Ovary (tissue), 9 donors: ENCODE results near the gene CBR4. TPM values are rescaled to one million over a fixed set of nuclear protein-coding genes. Genes with fewer than 3 reads are reported as not detected.

ENCODE experiments used
- DNase-seq, 5 donors: peaks; one replicate each; pipeline ENCODE4 v3.0.0-alpha.2; 2019 to 2020
- H3K27ac ChIP-seq, 2 donors: fragments of 200-600 bp; one replicate each; pipeline versions ENCODE4 v1.5.1 to v1.8.0; 2019 to 2022
- H3K27me3 ChIP-seq: fragments of 200-600 bp; one replicate; pipeline ENCODE4 v1.8.0; 2022
- H3K36me3 ChIP-seq: fragments of 200-600 bp; sonication (generic); one replicate; pipeline ENCODE4 v1.5.1; 2019
- H3K4me1 ChIP-seq: one replicate; pipeline ENCODE4 v1.8.1; 2013; ENCODE audit warnings: mild to moderate bottlenecking, moderate library complexity; ENCODE audit not compliant: insufficient read depth
- H3K4me3 ChIP-seq: fragments of 200-600 bp; sonication (generic); one replicate; pipeline ENCODE4 v1.5.1; 2017
- H3K9me3 ChIP-seq, 2 donors: fragments of 200-600 bp in 1 of 2; sonication (generic) in 1 of 2; one replicate each; pipeline versions ENCODE4 v1.5.1 to v1.8.1; 2013 to 2019; ENCODE audit warnings: mild to moderate bottlenecking in 1 of 2, moderate library complexity in 1 of 2
- EP300 ChIP-seq: sonication (generic); formaldehyde crosslinking; IDR thresholded peaks from one replicate; pipeline ENCODE4 v1.6.1; 2017; ENCODE audit warnings: antibody characterized with exemption
- POLR2A ChIP-seq: fragments of 450-650 bp; IDR thresholded peaks from one replicate; pipeline ENCODE4 v1.6.1; 2017; ENCODE audit warnings: antibody characterized with exemption, mild to moderate bottlenecking, moderate library complexity
- WGBS, 3 donors: extraction: QIAGEN DNeasy Blood & Tissue Kit in 1 of 3; methylation state at CpG; one replicate each; pipeline versions ENCODE4 v1.1.5 to v1.1.7; 2013 to 2017; 5-methylcytosine and 5-hydroxymethylcytosine counted together
- intact Hi-C, 4 donors: fragments of 100-400 bp; cut with DNase I; formaldehyde crosslinking; loops; one replicate each; pipeline versions ENCODE4 v1.11.0 to v1.15.1; 2022 to 2023
- polyA plus RNA-seq, 2 donors: library from polyadenylated mRNA; stranded (reverse); fragments of 200-250 nt in 1 of 2; fragments of 350-450 nt in 1 of 2; fragmentation: Illumina TruSeq in 1 of 2; extraction: RNeasy Lipid Tissue Mini Kit (QIAGEN cat#74804) in 1 of 2; gene quantifications; one replicate each; pipeline ENCODE4 v1.2.3, GENCODE V29; 2013 to 2014
- total RNA-seq, 7 donors: library from RNA; depleted of rRNA in 2 of 7; stranded (reverse); fragments of >200 nt in 2 of 7; fragmentation: NEBNext Ultra II Directional in 3 of 7; extraction: Animal tissue kit (Norgen Biotek cat#: 25700) in 3 of 7; gene quantifications; one replicate each; pipeline versions ENCODE4 v1.1.0 to v1.2.4, GENCODE V29; 2016 to 2023
- TF ChIP-seq, protein P1 (sequence below), 3 donors: fragments of 450-650 bp in 2 of 3; fragments of 200-600 bp in 1 of 3; IDR thresholded peaks; one replicate each; pipeline versions ENCODE4 v1.5.1 to v1.8.0; 2016 to 2022; ENCODE audit warnings: antibody characterized with exemption in 3 of 3, mild to moderate bottlenecking in 1 of 3
- donor health status: DM: no; HTN: no; CAD: no; lungs with moderate emphysema.
- donor health status: DM: no; HTN: no; CAD: no.
- donor health status: Bipolar disorder and iron deficiency.
- donor health status: DM: yes; HTN: yes; CAD: no.
- donor health status: DM: no; HTN: no; CAD: no.
- donor health status: DM: yes; HTN: yes; CAD: no.

The CBR4 gene
- total and polyA plus RNA-seq, 9 donors = 8.9 to 24.0 (median 20.1) TPM

DNA sequence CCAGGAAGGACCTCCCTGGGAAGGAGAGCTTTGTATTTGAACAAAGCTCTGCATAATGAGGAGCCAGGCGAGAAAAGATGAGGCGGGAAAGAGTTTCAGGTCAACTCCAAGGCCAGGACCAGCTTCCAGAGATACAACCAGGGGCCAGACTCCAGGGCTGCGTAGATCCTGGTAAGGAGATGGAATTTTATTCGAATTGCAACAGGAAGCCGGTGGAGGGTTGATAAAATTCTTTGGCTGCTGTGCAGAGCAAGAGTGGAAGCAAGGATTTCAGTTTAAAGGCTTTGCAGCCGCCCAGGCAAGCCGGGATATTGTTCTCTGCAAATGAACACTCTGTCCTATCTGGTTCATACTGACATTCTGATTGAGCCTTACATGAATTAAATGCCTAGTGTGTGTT, 40.2 kb upstream of the CBR4 start:
- peaks cover 6% of the 10 kb centered on the region for H3K4me1 ChIP-seq
- DNase-seq = peak in 3 of 5 donors; percentile 31 to 60 (median 36)
- WGBS, 3 donors = 5 to 16% (median 16%) methylated on average over 7 of the region's 7 CpGs
- intact Hi-C loops = no loop called here
- H3K36me3 ChIP-seq = no peaks in the 10 kb centered on the region
- H3K4me3 ChIP-seq = no peak overlapping the region
- H3K27me3 ChIP-seq = no peaks in the 10 kb centered on the region
- H3K9me3 ChIP-seq = no peaks in the 10 kb centered on the region
- H3K27ac ChIP-seq = peak overlapping the region in 1 of 2 donors; percentile 0
- TF ChIP-seq, protein P1, sequence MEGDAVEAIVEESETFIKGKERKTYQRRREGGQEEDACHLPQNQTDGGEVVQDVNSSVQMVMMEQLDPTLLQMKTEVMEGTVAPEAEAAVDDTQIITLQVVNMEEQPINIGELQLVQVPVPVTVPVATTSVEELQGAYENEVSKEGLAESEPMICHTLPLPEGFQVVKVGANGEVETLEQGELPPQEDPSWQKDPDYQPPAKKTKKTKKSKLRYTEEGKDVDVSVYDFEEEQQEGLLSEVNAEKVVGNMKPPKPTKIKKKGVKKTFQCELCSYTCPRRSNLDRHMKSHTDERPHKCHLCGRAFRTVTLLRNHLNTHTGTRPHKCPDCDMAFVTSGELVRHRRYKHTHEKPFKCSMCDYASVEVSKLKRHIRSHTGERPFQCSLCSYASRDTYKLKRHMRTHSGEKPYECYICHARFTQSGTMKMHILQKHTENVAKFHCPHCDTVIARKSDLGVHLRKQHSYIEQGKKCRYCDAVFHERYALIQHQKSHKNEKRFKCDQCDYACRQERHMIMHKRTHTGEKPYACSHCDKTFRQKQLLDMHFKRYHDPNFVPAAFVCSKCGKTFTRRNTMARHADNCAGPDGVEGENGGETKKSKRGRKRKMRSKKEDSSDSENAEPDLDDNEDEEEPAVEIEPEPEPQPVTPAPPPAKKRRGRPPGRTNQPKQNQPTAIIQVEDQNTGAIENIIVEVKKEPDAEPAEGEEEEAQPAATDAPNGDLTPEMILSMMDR (IDR thresholded peaks at IDR 0.05) = no peak
- no peak for TF ChIP-seq EP300
- no peak for TF ChIP-seq POLR2A

DNA sequence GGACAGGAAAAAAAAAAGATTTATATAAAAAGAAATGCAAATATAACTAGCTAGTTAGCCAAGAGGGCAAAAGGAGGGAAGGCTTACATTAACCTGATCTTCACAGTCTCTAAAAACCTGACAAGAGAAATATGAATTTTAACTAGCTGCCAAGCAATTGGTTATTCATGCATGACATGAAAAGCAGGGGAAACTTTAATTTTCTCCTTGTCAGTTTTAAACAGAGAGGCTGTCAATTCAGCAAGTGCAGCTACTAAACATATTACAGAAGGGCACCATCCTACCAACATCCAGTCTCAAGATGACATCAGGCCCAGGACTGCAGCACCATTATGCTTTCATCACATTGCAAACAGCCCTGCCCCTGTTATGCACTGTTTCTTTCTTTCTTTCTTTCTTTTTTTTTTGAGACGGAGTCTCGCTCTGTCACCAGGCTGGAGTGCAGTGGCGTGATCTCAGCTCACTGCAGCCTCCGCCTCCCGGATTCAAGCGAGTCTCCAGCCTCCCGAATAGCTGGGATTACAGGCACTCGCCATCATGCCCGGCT, 38.9 kb upstream of the CBR4 start:
- H3K27me3 ChIP-seq = no peaks in the 10 kb centered on the region
- intact Hi-C loops = no loop called here
- no peak overlapping the region for H3K27ac ChIP-seq
- H3K36me3 ChIP-seq = no peaks in the 10 kb centered on the region
- WGBS, 3 donors = 96 to 99% (median 98%) methylated on average over 9 of the region's 9 CpGs
- no peak for TF ChIP-seq EP300
- no peaks in the 10 kb centered on the region for H3K9me3 ChIP-seq
- no peak overlapping the region for H3K4me3 ChIP-seq
- no peak for DNase-seq
- H3K4me1 ChIP-seq = peaks cover 6% of the 10 kb centered on the region

DNA sequence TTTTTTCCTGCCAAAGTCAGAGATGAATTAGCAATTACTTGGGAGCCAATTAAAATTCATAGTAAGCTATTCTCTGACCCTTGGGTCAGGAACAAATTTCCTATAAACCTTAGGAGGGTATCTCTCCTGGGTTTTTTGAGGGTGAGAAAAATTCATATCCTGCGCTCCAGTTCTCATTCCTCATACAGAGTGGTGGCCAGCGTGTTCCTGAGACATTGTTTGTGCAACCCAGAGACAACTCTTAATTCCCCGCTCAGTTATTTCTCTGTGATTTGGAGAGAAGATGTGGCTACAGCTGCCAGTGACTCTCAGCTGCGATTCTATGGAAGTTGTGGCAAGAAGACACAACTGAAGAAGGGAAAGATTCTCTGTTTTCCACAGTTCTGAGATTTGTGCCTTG, 37.9 kb upstream of the CBR4 start:
- intact Hi-C loops = no loop called here
- Histone ChIP-seq H3K27ac (no peak overlapping the region), H3K9me3 (no peaks in the 10 kb centered on the region), H3K27me3 (no peaks in the 10 kb centered on the region), H3K4me1 (peaks cover 6% of the 10 kb centered on the region), H3K4me3 (no peak overlapping the region), H3K36me3 (no peaks in the 10 kb centered on the region)
- TF ChIP-seq, protein P1 (IDR thresholded peaks at IDR 0.05) = no peak
- TF ChIP-seq POLR2A = no peak
- no peak for TF ChIP-seq EP300
- WGBS, 3 donors = 61 to 76% (median 70%) methylated on average over 4 of the region's 4 CpGs
- DNase-seq = no peak

DNA sequence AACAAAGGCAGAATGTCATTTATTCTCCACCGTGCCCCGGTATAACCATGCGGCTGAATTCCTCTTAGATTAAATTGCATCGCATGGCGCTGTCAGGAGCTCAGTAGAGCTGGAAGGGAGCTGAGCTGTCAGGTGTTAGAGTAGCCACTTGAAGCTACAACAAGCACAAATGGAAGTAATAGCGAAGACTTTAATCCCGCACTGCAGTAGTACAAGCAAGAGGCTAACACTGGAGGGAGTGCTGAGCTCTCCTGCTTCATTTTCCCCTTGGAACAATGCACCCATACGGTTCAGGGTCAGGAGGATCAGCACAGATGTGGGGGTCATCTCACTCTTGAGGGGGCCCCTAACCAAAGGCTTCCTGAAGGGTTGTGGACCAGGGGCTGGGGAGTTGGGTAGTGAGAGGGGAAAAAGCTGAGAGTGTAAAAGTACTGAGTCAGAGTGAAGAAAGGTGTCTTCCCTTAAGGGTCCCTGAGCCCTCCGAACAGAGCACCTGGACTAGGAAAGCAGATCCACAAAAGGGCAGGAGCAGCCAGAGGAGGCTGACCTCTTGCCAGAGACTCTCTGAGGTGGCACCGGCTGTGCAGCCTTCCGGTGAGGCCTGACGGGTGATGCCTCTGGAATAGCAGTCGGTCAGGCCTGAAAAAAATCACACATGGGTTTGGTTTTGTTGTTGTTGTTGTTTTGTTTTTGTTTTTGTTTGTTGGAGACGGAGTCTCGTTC, 36.0 kb upstream of the CBR4 start:
- H3K4me3 ChIP-seq = no peak overlapping the region
- no peaks in the 10 kb centered on the region for H3K36me3 ChIP-seq
- no peak overlapping the region for H3K27ac ChIP-seq
- no peak for DNase-seq
- 79 to 84% (median 81%) methylated on average over 15 of the region's 15 CpGs for WGBS, 3 donors
- intact Hi-C loops = no loop called here
- H3K9me3 ChIP-seq = no peaks in the 10 kb centered on the region
- TF ChIP-seq, protein P1 (IDR thresholded peaks at IDR 0.05) = no peak
- TF ChIP-seq EP300 (no peak), POLR2A (no peak)
- H3K27me3 ChIP-seq = no peaks in the 10 kb centered on the region
- H3K4me1 ChIP-seq = peaks cover 4% of the 10 kb centered on the region
